Stimulated activated CD4-positive, alpha-beta T cell treated with anti-CD3 and anti-CD28 coated beads, Interleukin-1b, Interleukin-23, amount 100 ng/mL, for 24 hours (primary cell): ENCODE measurements around the gene MYOF.
"Not testable (repeated sequence)": the region's sequence is repeated elsewhere in the genome, so short reads cannot be mapped to it uniquely, and the experiment has no call there.

ENCODE experiments used
- DNase-seq, 4 experiments: peaks; one replicate each; pipeline ENCODE4 v3.0.0-alpha.2; 2020; ENCODE audit warnings: low read depth in 4 of 4, low spot score in 1 of 4

Gene MYOF

DNA sequence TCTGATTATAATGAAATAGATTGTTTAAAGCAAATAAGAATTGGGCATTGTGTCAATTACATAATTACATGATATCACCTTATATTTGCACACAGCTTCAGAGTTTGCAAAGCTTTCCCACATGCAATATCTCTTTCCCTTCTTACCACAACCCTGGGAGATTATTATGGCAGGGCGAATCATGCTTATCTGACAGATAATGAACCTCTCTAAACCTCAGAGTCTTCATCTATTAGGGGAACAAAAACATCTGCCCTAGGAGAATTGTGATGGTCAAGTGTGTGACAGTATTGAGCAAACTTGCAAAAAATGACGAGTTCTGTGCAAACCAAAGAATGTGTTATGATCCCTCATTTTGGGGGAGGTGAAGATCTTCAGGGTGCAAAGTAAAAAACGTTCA, 90.0 kb downstream of the MYOF start:
- DNase-seq: no peak

- no peak for DNase-seq
Observed at GRCh38 chr10:93390306-93391090, 91.6 kb downstream of the MYOF start.

GRCh38 chr10:93386631-93387369, 95.3 kb downstream of the MYOF start:
- DNase-seq: no peak

GRCh38 chr10:93385345-93385744, 96.8 kb downstream of the MYOF start:
- DNase-seq: no peak

GRCh38 chr10:93384006-93384405, 98.1 kb downstream of the MYOF start:
- no peak for DNase-seq

- DNase-seq: no peak
Observed at GRCh38 chr10:93383562-93383981, 98.6 kb downstream of the MYOF start.

GRCh38 chr10:93379731-93380575, 102.2 kb downstream of the MYOF start:
- peak in 3 of 4 experiments; percentile 5 to 42 (median 7) for DNase-seq

DNA sequence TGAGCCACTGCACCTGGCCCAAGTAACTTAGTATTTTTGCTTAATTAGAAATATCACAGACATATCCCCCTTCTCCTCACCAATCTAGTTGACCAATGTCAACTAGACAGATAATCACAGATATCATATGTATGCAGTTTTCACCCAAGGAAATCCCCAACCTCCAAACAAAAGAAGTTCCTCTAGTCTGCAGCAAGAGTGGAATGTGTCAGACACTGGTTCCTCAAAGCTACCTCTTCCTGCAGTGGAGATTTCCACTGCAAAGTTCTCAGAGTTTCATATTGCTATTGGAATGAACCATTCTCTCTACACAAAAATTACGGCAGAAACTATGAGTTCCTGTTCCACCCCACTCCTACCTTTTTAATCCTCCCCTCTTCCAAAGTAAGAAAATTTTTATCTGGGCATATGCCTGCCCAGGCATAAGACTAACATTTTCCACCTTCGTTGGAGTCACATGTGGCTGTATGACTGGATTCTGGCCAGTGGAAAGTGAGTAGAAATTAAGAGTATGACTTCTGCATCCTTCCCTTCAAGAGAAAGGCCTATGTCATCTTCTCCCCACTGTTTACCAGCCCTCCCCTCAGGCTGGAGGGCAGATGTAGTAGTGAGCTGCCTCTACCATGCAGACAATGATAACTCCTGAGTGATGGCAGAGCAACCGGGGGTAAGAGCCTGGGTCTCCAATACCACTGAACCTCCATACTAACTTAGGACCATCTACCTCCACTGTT, 103.0 kb downstream of the MYOF start:
- no peak for DNase-seq

GRCh38 chr10:93378039-93378438, 104.1 kb downstream of the MYOF start:
- no peak for DNase-seq

DNA sequence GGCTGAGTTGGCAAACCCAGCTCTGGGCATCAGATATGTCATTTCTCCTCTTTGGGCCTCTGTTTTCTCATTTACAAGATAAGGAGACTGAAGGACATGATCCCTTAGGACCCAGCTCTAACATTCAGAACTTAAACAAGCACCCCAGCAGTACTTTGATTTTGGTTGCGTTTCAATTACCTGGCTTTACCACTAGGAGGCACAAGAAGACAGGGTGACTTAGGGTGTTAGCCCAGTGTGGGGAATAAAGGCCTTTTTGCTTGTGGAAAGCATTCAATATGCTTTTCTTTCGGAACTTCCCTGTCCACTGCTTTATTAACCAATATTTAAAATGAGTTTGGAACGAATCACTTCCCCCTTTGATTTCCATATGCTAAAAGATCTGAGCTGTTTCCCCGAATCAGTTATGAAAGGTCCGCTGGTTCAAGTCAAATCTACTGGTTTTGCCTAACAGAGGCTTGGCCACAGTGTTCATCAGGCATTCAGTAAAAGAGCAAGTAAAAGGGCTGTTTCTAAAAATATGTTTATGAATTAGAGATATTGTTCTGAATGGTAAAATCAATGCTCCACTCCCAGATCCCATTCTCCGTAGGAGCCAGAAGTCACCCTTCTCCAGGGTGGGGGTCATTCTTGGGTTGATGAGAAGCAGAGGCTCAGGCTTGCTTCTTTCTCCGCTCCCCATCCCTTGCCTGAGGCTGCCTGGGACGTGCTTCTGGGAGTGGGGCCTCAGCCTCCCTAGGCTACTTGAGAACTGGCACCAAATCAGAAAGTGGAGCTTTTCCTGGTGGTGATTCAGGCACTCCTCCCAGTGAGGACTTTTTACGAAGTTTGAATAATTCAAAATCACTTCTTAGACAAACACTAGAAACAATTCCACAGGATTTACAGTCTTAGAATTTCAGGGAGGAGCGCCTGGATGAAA, 105.5 kb downstream of the MYOF start:
- DNase-seq: peak in 2 of 4 experiments; percentile 8 to 28

DNA sequence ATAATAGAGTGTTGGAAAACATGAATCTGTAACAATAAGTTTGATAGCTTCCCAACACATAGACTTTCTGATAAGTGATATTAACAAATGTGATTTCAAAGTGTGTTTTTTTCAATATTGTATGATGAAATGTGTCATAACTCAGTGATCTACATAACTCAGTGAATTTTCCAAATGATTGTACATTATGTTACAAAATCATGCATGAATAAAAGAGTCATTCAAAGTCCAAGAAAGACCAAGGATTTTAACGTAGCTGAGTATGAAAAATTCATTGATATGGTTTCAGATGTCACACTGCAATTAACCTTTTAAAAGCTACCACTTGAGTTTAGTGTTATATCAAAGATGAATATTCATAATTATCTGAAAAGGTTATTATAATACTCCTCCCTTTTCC, 111.2 kb downstream of the MYOF start:
- no peak for DNase-seq

DNA sequence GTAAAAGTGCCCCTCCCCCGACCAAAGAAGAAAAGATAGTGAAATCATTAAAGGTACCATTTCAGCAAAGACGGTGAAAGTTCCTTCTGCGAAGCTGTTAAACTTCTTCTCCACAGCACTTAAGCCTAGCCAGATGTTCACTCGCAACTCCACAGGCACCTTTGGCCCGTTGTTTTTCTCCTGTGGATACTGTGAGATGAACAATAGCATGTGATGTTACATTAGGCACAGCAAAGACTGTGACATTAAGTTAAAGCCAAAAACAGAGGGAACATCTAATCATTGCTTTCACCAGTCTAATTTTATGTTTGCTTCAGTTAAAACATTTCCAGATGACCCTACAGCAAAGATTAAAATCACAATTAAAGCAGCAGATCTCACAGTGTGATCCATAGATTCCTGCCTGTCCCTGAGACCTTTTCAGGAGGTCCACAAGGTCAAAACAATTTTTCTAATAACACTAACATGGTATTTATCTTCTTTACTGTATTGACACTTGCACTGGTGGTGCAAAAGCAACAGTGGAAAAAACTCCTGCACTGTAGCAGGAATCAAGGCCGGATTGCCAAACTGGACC, 112.5 kb downstream of the MYOF start:
- DNase-seq: no peak

GRCh38 chr10:93368210-93368609, 113.9 kb downstream of the MYOF start:
- DNase-seq: no peak

- DNase-seq: no peak
Observed at GRCh38 chr10:93367664-93368063, 114.5 kb downstream of the MYOF start.

- no peak for DNase-seq
Observed at GRCh38 chr10:93364966-93365365, 117.2 kb downstream of the MYOF start.

GRCh38 chr10:93363891-93364648, 118.1 kb downstream of the MYOF start:
- DNase-seq: no peak

DNA sequence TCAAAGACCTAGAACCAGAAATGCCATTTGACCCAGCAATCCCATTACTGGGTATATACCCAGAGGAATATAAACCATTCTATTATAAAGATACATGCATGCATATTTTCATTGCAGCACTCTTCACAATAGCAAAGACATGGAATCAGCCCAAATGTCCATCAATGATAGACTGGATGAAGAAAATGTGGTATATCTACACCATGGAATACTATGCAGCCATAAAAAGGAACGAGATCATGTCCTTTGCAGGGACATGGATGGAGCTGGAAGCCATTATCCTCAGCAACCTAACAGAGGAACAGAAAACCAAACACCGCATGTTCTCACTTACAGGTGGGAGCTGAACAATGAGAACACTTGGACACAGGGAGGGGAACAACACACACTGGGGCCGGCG, 123.7 kb downstream of the MYOF start:
- not testable (repeated sequence) for DNase-seq

DNA sequence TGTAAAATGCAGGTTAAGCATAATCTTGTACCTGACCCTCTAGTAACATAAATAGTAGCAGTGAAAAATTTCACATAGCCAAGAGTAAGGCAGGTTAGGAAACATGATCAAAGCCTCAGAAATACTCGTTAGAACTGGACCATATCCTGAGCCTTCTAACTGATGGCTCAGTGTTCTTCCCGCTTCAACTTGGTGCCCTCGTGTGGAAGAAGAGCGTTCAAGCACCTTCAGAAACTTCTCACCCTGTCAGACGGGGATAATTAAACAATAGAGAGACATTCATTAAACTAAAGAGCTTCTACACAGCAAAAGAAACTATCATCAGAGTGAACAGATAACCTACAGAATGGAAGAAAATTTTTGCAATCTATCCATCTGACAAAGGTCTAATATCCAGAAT, 124.5 kb downstream of the MYOF start:
- DNase-seq: no peak

- DNase-seq: no peak
Observed at GRCh38 chr10:93356516-93356915, 125.6 kb downstream of the MYOF start.
